Ectodermal cell (in vitro differentiated cells): Measurements from ENCODE around the gene C16orf54.
"Not testable (repeated sequence)": the region's sequence is repeated elsewhere in the genome, so short reads cannot be mapped to it uniquely, and the experiment has no call there.

Experiments used
- H3K27ac ChIP-seq: 2 replicates; pipeline ENCODE4 v1.7.0; 2013; ENCODE audit warnings: mild to moderate bottlenecking, low read depth, low read length; ENCODE audit not compliant: insufficient read depth, poor library complexity, severe bottlenecking
- H3K27me3 ChIP-seq: 2 replicates; pipeline ENCODE4 v1.7.0; 2013; ENCODE audit warnings: mild to moderate bottlenecking, low read length; ENCODE audit not compliant: insufficient read depth, control insufficient read depth, poor library complexity, severe bottlenecking
- H3K36me3 ChIP-seq: one replicate; pipeline ENCODE4 v1.7.0; 2013; ENCODE audit warnings: low read length; ENCODE audit not compliant: control insufficient read depth, insufficient read depth
- H3K4me1 ChIP-seq: one replicate; pipeline ENCODE4 v1.7.0; 2013; ENCODE audit warnings: low read length; ENCODE audit not compliant: control insufficient read depth, insufficient read depth
- H3K4me3 ChIP-seq: 2 replicates; pipeline ENCODE4 v1.7.0; 2013; ENCODE audit warnings: low read depth, low read length, control low read depth; ENCODE audit not compliant: insufficient read depth
- H3K9me3 ChIP-seq: 2 replicates; pipeline ENCODE4 v1.7.0; 2013; ENCODE audit warnings: mild to moderate bottlenecking, low read length, moderate library complexity; ENCODE audit not compliant: control insufficient read depth
- WGBS, 2 experiments: methylation state at CpG; one replicate each; pipeline ENCODE4 v1.1.7; 2013; ENCODE audit warnings: missing lambda C conversion rate in 2 of 2; 5-methylcytosine and 5-hydroxymethylcytosine counted together

The C16orf54 gene

DNA sequence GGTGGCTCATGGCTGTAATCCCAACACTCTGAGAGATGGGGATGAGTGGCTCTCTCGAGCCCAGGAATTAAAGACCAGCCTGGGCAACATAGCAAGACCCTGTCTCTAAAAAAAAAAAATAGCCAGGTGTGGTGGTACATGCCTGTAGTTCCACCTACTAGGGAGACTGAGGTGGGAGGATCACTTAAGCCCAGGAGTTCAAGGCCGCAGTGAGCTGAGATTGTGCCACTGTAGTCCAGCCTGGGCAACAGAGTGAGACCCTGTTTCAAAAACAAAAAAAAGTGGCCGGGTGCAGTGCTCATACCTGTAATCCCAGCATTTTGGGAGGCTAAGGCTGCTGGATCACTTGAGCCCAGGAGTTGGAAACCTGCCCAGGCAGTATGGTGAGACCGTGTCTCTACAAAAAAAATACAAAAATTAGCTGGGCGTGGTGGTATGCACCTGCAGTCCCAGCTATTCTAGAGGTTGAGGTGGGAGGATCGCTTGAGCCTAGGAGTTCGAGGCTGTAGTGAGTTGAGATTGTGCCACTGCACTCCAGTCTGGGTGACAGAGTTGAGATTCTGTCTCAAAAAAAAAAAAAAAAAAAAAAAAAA lies 3.0 kb downstream of the C16orf54 start:
- Histone ChIP-seq H3K27me3 (no peaks in the 10 kb centered on the region), H3K9me3 (no peaks in the 10 kb centered on the region), H3K4me3 (no peak overlapping the region), H3K27ac (no peak overlapping the region), H3K4me1 (no peaks in the 10 kb centered on the region), H3K36me3 (no peaks in the 10 kb centered on the region)
- 91 to 93% methylated on average over 7 of the region's 7 CpGs for whole genome bisulfite sequencing, 2 experiments

DNA sequence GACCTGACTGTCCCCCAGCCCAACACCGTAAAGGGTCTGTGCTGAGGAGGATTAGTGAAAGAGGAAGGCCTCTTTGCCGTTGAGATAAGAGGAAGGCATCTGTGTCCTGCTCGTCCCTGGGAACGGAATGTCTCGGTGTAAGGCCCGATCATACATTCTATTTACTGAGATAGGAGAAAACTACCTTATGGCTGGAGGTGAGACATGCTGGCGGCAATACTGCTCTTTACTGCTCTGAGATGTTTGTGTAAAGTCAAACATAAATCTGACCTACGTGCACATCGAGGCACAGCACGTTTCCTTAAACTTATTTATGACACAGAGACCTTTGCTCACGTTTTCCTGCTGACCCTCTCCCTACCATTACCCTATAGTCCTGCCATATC lies 5.2 kb downstream of the C16orf54 start:
- H3K9me3 ChIP-seq, H3K4me1 ChIP-seq, H3K4me3 ChIP-seq, H3K27ac ChIP-seq, H3K27me3 ChIP-seq, H3K36me3 ChIP-seq: not testable (repeated sequence)
- WGBS, 2 experiments = 96% methylated on average over 11 of the region's 11 CpGs

DNA sequence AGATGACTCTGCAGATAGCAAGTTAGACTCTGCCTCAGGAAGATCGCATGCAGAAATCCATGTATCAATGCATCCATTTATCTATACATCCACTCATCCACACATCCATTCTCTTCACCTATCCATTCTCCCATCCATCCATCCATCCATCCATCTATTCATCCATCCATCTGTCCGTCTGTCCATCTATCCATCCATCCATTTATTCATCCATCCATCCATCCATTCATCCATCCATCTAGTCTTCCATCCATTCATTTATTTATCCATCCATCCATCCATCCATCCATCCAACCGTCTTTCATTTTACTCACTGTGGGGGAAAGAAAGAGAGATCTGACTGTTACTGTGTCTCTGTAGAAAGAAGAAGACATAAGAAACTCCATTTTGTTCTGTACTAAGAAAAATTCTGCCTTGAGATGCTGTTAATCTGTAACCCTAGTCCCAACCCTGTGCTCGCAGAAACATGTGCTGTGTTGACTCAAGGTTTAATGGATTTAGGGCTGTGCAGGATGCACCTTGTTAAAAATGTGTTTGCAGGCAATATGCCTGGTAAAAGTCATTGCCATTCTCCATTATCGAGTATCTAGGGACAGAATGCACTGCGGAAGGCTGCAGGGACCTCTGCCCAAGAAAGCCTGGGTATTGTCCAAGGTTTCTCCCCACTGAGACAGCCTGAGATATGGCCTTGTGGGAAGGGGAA lies 5.7 kb downstream of the C16orf54 start:
- H3K4me3 ChIP-seq, H3K36me3 ChIP-seq, H3K9me3 ChIP-seq, H3K27ac ChIP-seq, H3K27me3 ChIP-seq, H3K4me1 ChIP-seq: not testable (repeated sequence)
- 95 to 96% methylated on average over 5 of the region's 6 CpGs for WGBS, 2 experiments

DNA sequence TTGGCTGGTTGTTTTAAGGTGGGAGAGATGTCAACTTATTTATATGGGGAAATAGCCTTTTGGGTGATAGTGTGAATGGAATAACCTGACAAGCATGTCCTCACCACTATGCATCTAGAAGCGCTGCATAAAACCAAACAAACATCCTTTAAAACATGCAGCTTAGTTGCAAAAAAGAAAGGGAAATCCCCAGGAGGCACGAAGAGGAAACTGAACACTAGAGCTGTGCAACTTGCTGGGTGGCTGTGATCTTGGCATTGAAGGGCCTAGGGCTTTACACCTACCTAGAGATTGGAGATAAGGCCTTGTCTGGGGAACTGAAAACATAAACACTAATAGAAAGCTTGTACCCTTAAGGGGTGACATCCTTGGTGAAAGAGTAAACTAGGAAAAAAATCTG lies 7.3 kb downstream of the C16orf54 start:
- WGBS, 2 experiments = 91 to 97% methylated on average over 2 of the region's 2 CpGs
- Histone ChIP-seq H3K4me1 (no peaks in the 10 kb centered on the region), H3K27me3 (no peaks in the 10 kb centered on the region), H3K36me3 (no peaks in the 10 kb centered on the region), H3K27ac (no peak overlapping the region), H3K4me3 (no peak overlapping the region), H3K9me3 (no peaks in the 10 kb centered on the region)

DNA sequence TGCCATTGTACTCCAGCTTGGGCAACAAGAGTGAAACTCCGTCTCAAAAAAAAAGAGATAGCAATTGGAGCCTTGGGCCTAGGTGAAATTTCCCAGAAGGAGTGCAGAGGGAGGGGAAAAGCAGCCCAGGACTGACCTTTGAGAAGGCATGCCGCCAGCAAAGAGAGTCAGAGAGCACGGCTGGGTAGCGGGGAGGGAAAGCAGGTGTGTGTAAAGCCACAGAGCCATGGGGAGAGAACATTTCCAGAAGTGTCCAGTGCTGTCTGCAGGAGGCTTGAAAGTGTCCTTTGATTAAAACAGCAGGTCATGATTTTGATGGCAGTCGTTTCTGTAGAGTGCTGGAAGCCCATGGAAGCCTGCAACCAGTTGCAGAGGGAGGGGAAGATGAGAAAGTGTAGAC lies 8.1 kb downstream of the C16orf54 start:
- Histone ChIP-seq H3K4me3 (no peak overlapping the region), H3K27ac (no peak overlapping the region), H3K36me3 (no peaks in the 10 kb centered on the region), H3K9me3 (no peaks in the 10 kb centered on the region), H3K4me1 (no peaks in the 10 kb centered on the region), H3K27me3 (no peaks in the 10 kb centered on the region)
- WGBS, 2 experiments = 93% methylated on average over 5 of the region's 5 CpGs

DNA sequence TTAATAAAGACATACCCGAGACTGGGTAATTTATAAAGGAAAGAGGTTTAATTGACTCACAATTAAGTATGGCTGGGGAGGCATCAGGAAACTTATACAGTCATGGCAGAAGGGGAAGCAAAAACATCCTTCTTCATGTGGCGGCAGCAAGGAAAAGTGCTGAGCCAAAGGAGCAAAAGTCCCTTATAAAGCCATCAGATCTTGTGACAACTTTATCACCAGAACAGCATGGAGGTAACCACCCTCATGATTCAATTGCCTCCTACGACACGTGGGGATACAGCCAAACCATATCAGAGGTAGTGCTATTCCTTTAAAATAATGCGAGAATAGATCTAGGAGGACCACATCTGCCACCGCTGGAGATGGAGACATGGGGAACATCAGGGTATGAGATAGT lies 9.0 kb downstream of the C16orf54 start:
- no peaks in the 10 kb centered on the region for H3K27me3 ChIP-seq
- H3K4me3 ChIP-seq = no peak overlapping the region
- H3K9me3 ChIP-seq = no peaks in the 10 kb centered on the region
- H3K4me1 ChIP-seq = no peaks in the 10 kb centered on the region
- no peak overlapping the region for H3K27ac ChIP-seq
- H3K36me3 ChIP-seq = no peaks in the 10 kb centered on the region
- WGBS, 2 experiments = 97% methylated on average over 6 of the region's 6 CpGs

DNA sequence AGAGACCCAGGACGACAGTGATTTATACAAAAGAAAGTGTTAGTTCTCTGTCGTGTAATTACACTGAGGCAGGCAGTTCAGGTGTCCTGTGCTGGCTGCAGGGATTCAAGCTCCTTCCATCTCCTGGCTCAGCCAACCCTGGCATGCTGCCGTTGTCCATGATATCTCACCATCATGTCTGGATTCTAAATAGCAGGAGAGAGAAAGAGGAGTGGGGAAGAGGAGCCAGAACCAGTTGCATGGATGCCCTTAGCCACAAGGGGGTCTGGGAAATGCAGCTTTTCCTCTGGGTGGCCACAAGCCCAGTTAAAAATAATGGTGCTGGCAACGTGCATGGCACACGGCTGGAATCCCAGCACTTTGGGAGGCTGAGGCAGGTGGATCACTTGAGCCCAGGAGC lies 9.7 kb downstream of the C16orf54 start:
- Histone ChIP-seq H3K36me3 (no peaks in the 10 kb centered on the region), H3K27me3 (no peaks in the 10 kb centered on the region), H3K4me1 (no peaks in the 10 kb centered on the region), H3K27ac (no peak overlapping the region), H3K4me3 (no peak overlapping the region), H3K9me3 (no peaks in the 10 kb centered on the region)
- WGBS, 2 experiments = 91 to 93% methylated on average over 5 of the region's 5 CpGs

DNA sequence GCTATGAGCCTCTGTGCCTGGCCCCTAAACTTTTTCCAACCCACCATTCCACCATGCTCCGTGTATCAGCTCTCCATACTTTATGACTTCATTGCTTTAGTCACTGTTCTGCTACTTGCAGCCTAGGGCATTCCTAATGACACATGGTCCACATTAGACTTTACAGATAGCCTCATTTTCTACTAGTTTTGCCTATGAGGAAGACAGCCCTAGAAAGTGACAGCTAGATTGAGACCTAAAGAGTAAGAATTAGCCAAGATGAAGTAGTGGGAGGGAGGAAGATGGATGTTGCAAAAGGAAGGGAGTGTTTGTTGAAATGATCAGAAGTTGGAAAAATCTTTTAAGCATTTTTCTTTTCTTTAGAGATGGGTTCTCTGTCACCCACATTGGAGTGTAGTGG lies 11.0 kb downstream of the C16orf54 start:
- Histone ChIP-seq H3K36me3 (no peaks in the 10 kb centered on the region), H3K27ac (no peak overlapping the region), H3K27me3 (no peaks in the 10 kb centered on the region), H3K4me1 (no peaks in the 10 kb centered on the region), H3K9me3 (no peaks in the 10 kb centered on the region), H3K4me3 (no peak overlapping the region)
- WGBS, 2 experiments = 84 to 95% methylated on average over 1 of the region's 1 CpG

DNA sequence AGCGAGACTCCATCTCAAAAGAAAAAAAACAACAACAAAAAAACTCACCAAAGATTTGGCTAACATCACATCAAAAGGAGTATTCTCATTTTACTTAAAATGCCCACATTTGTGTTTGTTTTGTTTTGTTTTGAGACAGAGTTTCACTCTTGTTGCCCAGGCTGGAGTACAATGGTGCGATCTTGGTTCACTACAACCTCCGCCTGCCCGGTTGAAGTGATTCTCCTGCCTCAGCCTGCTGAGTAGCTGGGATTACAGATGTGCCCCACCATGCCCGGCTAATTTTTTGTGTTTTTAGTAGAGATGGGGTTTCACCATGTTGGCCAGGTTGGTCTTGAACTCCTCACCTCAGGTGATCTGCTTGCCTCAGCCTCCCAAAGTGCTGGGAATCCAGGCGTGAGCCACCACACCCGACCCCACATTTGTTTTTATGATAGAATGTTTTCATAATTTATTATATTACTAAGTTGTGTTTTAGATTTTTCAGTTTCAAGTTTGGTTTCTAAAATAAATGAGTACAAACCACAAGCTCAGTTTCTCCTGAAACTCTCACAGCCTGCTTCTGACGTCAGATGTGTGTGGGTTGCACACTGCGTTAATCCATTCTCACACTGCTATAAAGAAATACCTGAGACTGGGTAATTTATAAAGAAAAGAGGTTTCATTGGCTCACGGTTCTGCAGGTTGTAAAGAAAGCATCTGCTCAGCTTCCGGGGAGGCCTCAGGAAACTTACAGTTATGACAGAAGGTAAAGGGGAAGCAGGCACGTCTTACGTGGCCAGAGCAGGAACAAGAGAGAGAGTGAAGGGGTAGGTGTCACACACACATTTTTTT lies 13.8 kb downstream of the C16orf54 start:
- H3K4me3 ChIP-seq, H3K9me3 ChIP-seq, H3K27me3 ChIP-seq, H3K4me1 ChIP-seq, H3K36me3 ChIP-seq, H3K27ac ChIP-seq: not testable (repeated sequence)
- WGBS, 2 experiments = 91 to 94% methylated on average over 11 of the region's 13 CpGs

DNA sequence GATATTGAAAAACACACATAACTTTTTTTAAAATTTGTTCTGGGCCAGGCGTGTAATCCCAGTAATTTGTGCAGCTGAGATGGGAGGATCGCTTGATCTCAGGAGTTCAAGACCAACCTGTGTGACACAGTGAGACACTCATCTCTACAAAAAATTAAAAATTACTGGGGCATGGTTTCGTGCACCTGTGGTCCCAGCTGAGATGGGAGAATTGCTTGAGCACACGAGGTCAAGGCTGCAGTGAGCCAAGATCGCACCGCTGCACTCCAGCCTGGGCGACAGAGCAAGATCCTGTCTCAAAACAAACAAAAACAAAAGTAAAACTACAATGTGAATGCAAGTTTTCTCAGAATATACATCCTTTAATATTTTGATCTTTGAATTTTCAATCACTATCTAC lies 15.1 kb downstream of the C16orf54 start:
- WGBS, 2 experiments = 96 to 98% methylated on average over 7 of the region's 7 CpGs

More for the DNA sequence above, 15.1 kb downstream of the C16orf54 start:
- no peaks in the 10 kb centered on the region for H3K27me3 ChIP-seq
- H3K4me3 ChIP-seq = no peak overlapping the region
- H3K36me3 ChIP-seq = no peaks in the 10 kb centered on the region
- H3K4me1 ChIP-seq = no peaks in the 10 kb centered on the region
- no peak overlapping the region for H3K27ac ChIP-seq
- no peaks in the 10 kb centered on the region for H3K9me3 ChIP-seq
